PFSK-1 (cell line): ENCODE data around the gene AUTS2.

ENCODE experiments used
- FOXP2 ChIP-seq: optimal IDR thresholded peaks from 2 replicates; pipeline ENCODE3; 2011; ENCODE audit warnings: borderline replicate concordance, control low read depth, inconsistent platforms; ENCODE audit not compliant: insufficient read depth; ENCODE audit errors: extremely low read length, extremely low read depth
- POLR2AphosphoS5 ChIP-seq: IDR thresholded peaks from 2 replicates; pipeline ENCODE4 v1.6.1; 2012; ENCODE audit warnings: low read depth, mild to moderate bottlenecking, control low read depth, low read length, moderate library complexity
- REST ChIP-seq, 2 experiments: IDR thresholded peaks; 2 replicates each; pipeline versions ENCODE4 v1.6.1 to v1.8.0; 2011 to 2012; ENCODE audit warnings: low read depth in 2 of 2, low read length in 2 of 2, control low read depth in 1 of 2, inconsistent platforms in 1 of 2, mild to moderate bottlenecking in 1 of 2, moderate library complexity in 1 of 2; ENCODE audit not compliant: insufficient read depth in 1 of 2
- SIN3A ChIP-seq: IDR thresholded peaks from 2 replicates; pipeline ENCODE4 v1.6.1; 2012; ENCODE audit warnings: mild to moderate bottlenecking, low read length, moderate library complexity, borderline replicate concordance; ENCODE audit not compliant: insufficient read depth
- TAF1 ChIP-seq: IDR thresholded peaks from 2 replicates; pipeline ENCODE4 v1.6.1; 2012; ENCODE audit warnings: low read length, control low read depth, borderline replicate concordance; ENCODE audit not compliant: insufficient read depth

AUTS2 gene

GRCh38 chr7:70346844-70347462, 748.7 kb downstream of the AUTS2 start:
- TF ChIP-seq TAF1 = no peak
- no peak for TF ChIP-seq FOXP2
- TF ChIP-seq REST (IDR thresholded peaks at IDR 0.05; ENCODE audit: insufficient read depth in 1 of 2, low read depth in 2 of 2, low read length in 2 of 2) = no peak
- TF ChIP-seq SIN3A = no peak
- TF ChIP-seq POLR2AphosphoS5 = no peak

GRCh38 chr7:70347463-70348254, 749.4 kb downstream of the AUTS2 start:
- TF ChIP-seq TAF1 = no peak
- no peak for TF ChIP-seq FOXP2
- no peak for TF ChIP-seq POLR2AphosphoS5
- TF ChIP-seq REST (IDR thresholded peaks at IDR 0.05; ENCODE audit: insufficient read depth in 1 of 2, low read depth in 2 of 2, low read length in 2 of 2) = no peak
- no peak for TF ChIP-seq SIN3A

- TF ChIP-seq FOXP2 (no peak), POLR2AphosphoS5 (no peak), TAF1 (no peak), SIN3A (no peak), REST (IDR thresholded peaks at IDR 0.05; ENCODE audit: insufficient read depth in 1 of 2, low read depth in 2 of 2, low read length in 2 of 2) (no peak)
Measured at GRCh38 chr7:70349031-70349430, 750.8 kb downstream of the AUTS2 start.

GRCh38 chr7:70349819-70350218, 751.5 kb downstream of the AUTS2 start:
- TF ChIP-seq SIN3A (no peak), POLR2AphosphoS5 (no peak), REST (IDR thresholded peaks at IDR 0.05; ENCODE audit: insufficient read depth in 1 of 2, low read depth in 2 of 2, low read length in 2 of 2) (no peak), FOXP2 (no peak), TAF1 (no peak)
